GM12878 (cell line): ENCODE data around the gene TOMM40.

Source experiments
- CHD2 ChIP-seq: IDR thresholded peaks from 2 replicates; pipeline ENCODE4 v1.6.1; 2011; ENCODE audit warnings: low read depth, low read length, improper control_type of control experiment, borderline replicate concordance
- CTCF ChIP-seq, 3 experiments: IDR thresholded peaks in 2 of 3; conservative IDR thresholded peaks in 1 of 3; 2 replicates each; pipeline ENCODE4 v1.5.1; 2011; ENCODE audit warnings: low read depth in 3 of 3, low read length in 3 of 3, mild to moderate bottlenecking in 3 of 3, control low read depth in 2 of 3, moderate library complexity in 2 of 3, inconsistent platforms in 1 of 3, mixed read lengths in 1 of 3; ENCODE audit not compliant: control insufficient read depth in 2 of 3, insufficient read depth in 1 of 3; ENCODE audit errors: extremely low read depth in 1 of 3
- ELK1 ChIP-seq: IDR thresholded peaks from 2 replicates; pipeline ENCODE4 v1.6.1; 2012; ENCODE audit warnings: low read depth, low read length, improper control_type of control experiment
- FOS ChIP-seq: IDR thresholded peaks from 3 replicates; pipeline ENCODE4 v1.6.1; 2011; ENCODE audit warnings: borderline replicate concordance; ENCODE audit not compliant: insufficient read length; ENCODE audit errors: extremely low read depth
- MAX ChIP-seq: IDR thresholded peaks from 2 replicates; pipeline ENCODE4 v1.6.1; 2012; ENCODE audit warnings: low read depth, low read length, improper control_type of control experiment
- NFXL1 ChIP-seq: fragments of 450-650 bp; IDR thresholded peaks from 2 replicates; pipeline ENCODE4 v1.6.1; 2017; ENCODE audit warnings: antibody characterized with exemption, mild to moderate bottlenecking, borderline replicate concordance
- TAF1 ChIP-seq: IDR thresholded peaks from 2 replicates; pipeline ENCODE4 v1.6.1; 2011; ENCODE audit warnings: mild to moderate bottlenecking, low read depth, low read length, borderline replicate concordance
- ZBTB11 ChIP-seq: fragments of 450-650 bp; formaldehyde crosslinking; IDR thresholded peaks from 2 replicates; pipeline ENCODE4 v1.5.0; 2022; ENCODE audit warnings: mild to moderate bottlenecking, missing genetic modification characterization
- TF ChIP-seq, protein P1 (sequence below): fragments of 450-650 bp; IDR thresholded peaks from 2 replicates; pipeline ENCODE4 v1.6.1; 2017; ENCODE audit warnings: mild to moderate bottlenecking
- TF ChIP-seq, protein P2 (sequence below): IDR thresholded peaks from 2 replicates; pipeline ENCODE4 v1.6.1; 2012; ENCODE audit warnings: low read depth, low read length, improper control_type of control experiment

GRCh38 chr19:44931541-44931940 is 40.5 kb downstream of the TOMM40 start:
- no peak for TF ChIP-seq NFXL1
- no peak for TF ChIP-seq CTCF (IDR thresholded peaks at IDR 0.05 in 2 of 3, conservative IDR thresholded peaks at IDR 0.05 in 1 of 3; ENCODE audit: control insufficient read depth in 2 of 3, extremely low read depth in 1 of 3, insufficient read depth in 1 of 3, low read depth in 3 of 3, low read length in 3 of 3)
- TF ChIP-seq FOS = no peak
- TF ChIP-seq, protein P1, sequence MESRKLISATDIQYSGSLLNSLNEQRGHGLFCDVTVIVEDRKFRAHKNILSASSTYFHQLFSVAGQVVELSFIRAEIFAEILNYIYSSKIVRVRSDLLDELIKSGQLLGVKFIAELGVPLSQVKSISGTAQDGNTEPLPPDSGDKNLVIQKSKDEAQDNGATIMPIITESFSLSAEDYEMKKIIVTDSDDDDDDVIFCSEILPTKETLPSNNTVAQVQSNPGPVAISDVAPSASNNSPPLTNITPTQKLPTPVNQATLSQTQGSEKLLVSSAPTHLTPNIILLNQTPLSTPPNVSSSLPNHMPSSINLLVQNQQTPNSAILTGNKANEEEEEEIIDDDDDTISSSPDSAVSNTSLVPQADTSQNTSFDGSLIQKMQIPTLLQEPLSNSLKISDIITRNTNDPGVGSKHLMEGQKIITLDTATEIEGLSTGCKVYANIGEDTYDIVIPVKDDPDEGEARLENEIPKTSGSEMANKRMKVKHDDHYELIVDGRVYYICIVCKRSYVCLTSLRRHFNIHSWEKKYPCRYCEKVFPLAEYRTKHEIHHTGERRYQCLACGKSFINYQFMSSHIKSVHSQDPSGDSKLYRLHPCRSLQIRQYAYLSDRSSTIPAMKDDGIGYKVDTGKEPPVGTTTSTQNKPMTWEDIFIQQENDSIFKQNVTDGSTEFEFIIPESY = no peak
- TF ChIP-seq TAF1 = no peak
- TF ChIP-seq ZBTB11 (CRISPR knock-in tag) = no peak
- TF ChIP-seq, protein P2, sequence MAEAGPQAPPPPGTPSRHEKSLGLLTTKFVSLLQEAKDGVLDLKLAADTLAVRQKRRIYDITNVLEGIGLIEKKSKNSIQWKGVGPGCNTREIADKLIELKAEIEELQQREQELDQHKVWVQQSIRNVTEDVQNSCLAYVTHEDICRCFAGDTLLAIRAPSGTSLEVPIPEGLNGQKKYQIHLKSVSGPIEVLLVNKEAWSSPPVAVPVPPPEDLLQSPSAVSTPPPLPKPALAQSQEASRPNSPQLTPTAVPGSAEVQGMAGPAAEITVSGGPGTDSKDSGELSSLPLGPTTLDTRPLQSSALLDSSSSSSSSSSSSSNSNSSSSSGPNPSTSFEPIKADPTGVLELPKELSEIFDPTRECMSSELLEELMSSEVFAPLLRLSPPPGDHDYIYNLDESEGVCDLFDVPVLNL = no peak
- TF ChIP-seq ELK1 = no peak
- no peak for TF ChIP-seq CHD2
- no peak for TF ChIP-seq MAX
